GM19025 (cell line): ENCODE measurements around the gene EML4.

Source experiments
- ATAC-seq: cut with Tn5 transposase; IDR thresholded peaks from one replicate; pipeline ENCODE4 v1.9.1; 2021; ENCODE audit warnings: mild to moderate bottlenecking, low read depth, moderate library complexity; ENCODE audit not compliant: unreplicated experiment

Gene EML4

GRCh38 chr2:42135381-42136312 is 33.5 kb upstream of the EML4 start:
- ATAC-seq: no peak

GRCh38 chr2:42136782-42137124 is 32.4 kb upstream of the EML4 start:
- ATAC-seq: no peak

DNA sequence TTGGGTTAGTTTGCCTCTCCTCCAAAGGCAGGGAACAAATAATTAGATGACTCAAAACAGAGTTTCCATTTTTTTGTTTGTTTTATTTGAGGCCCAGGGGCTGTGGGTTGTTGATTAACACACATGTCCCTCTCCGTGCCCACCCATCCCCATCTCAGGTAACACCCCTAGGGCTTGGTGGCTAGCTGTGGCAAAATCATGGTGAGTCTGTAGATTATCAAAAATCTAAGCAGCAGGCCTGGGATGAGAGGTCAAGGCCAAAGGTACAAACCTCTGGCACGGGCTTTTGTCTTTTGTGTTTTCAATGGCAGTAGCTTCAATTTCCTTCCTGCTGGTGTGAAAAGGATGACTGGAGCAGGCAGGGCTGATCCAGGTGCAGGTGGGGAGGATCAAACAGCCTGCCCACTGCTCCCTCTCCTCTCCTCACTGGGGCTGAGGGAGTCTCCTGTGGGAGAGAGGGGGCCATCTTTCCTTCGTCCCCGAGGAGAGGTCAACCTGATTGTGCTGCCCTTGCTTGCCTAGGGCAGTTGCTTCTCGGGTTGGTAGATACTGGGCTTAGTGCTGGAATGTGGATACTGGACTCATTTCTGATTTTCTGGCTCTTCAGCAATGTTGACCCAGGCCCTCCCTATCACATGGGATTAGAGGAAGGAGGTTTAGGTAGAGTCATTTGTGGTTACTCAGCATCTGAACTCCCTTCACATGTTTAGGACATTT is 31.9 kb upstream of the EML4 start:
- ATAC-seq: no peak

DNA sequence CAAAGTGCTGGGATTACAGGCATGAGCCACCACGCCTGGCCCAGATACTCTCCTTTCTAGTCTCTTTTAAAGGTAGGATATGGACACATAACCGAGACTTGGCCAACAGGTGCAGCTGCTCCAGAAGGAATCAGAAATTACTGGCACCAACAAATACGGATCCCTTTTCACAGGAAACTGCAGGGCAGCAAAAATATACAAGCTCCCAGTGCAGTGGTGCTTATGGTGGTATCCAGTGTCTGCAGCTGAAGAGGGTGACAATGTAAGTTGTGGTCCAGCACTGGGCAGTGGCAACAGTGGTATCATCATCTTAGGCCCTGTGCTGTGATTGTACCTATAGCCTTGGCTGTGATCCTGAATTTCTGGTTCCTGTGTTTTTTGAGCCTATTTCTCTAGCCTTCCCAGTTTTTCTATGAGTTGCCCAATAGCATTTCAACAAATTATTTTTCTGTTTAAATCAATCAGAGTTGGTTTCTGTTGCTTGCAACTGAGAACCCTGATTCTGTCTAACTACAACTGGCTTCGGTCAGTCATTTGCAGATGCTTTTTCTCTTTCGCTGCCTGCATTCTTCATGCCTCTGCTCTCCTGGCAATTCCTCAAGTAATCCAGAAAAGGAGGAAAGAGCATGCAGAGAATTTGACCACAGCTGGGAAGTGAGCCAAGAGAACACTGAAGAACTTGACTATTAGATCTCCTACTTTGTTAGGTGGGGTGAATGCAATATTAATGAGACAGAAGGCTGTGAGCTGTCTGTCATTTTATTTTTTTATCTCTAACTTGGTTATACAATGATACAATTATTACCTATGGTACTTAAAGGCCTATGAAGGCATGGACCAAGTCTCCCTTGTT is 30.8 kb upstream of the EML4 start:
- no peak for ATAC-seq

DNA sequence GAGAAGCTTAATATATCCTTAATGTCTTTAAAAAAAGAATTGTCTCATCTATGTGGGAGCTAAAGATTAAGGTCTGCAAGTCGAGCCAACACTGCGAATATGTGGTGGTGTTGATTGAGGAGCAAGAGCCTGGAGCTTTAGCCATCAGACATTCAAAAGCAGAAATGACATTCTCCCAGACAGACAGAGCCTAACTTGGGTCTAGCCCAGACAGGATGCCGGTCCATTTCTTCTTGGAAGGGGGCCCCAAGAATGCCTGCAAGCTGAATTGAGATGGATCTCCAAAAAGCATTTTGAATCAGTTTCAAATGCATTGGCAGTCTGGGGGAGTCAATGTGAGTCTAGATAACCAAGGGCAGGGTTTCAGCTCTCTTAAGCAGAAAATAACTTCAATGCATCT is 30.1 kb upstream of the EML4 start:
- ATAC-seq: no peak

DNA sequence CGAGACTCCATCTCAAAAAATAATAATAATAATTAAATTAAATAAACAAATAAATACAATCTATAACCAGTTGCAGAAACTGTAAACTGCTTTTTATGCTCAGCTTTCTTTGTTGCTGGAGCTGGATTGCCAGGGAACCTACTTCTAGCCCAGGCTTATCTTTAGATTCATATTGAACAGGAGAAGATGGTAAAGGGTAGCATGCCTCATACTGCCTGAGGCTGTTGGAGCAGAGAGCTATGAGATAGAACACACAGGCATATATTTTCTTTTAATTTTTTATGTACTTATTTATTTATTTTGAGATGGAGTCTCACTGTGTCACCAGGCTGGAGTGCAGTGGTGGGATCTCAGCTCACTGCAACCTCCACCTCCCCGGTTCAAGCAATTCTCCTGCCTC is 28.7 kb upstream of the EML4 start:
- ATAC-seq: no peak

- no peak for ATAC-seq
These were observed 27.2 kb upstream of the EML4 start for GRCh38 chr2:42141687-42142546.

DNA sequence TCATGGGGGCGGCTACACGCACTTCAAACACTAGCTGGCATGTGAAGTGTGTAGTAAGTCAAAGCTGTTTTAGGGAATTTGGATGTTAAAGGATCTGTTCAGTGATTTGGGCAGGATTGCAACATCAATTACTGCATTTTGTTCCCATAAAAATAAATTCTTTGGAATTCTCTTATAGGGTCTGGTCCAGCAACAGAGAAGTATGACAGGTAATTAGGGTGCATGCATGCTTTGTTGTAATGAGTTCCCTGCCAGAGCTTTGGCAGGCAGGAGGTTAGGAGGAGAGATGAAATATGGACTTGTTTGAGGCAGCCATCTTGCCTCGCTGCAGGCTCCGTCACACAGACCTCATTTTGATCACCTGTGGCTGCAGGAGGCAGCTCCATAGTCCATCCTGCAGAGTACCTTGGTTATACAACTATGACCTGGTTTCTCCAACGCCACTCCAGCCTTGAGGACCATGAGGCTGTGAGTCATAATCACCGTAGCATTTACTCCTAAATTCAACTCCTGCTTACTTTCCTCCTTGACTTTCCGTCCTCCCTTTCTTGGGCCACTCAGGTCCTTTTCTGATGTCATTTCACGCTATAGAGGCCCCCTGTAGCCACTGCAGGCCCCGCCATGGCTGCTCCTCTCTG is 26.5 kb upstream of the EML4 start:
- no peak for ATAC-seq

DNA sequence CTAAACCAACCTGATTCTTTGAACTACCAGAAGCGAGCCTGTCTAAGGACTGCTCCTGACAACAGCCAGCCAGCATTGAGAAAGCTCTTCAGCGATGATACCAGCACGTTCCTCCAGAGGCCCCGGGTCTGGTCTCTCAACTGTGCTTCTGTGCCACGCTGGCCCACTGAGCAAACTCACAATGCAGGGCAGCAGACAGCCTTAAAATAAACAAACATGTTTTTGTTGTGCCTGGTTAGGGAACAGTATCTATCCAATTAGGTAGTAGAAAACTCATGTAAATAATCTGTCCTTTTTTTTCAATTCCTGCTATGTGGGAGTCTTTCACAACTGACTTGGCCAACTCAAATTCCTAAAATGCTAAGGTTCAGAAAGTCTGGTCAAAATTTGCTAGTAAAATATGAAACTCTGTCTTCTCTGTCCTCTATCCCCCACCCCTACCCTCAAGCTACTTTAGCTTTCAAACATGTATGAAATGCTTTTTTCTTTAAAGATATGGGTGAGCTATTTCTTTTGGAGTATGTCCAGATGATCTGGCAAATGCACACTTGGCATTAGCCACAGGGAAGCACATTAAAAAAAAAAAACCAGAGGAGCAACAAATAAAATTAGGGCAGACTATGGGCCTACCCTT is 21.4 kb upstream of the EML4 start:
- ATAC-seq: no peak

DNA sequence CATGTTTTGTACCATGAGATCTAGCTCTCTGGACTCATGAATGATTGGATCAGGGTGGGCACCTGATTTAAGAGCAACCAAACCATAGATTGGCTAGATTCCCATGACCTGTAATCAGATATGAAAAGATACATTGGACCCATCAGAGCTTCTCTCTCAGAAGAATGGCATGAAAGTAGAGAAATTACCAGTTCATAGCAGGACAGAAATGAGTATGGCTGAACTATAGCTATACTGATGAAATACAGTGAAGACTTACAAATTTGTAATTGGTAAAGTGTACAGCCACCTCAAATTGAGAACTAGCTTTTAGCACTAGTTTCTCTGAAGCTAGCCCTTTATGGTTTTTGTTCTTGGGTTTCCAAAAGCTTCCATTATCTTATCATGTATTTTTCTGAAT is 19.0 kb upstream of the EML4 start:
- no peak for ATAC-seq

- no peak for ATAC-seq
These were observed 15.1 kb upstream of the EML4 start for GRCh38 chr2:42153944-42154581.

DNA sequence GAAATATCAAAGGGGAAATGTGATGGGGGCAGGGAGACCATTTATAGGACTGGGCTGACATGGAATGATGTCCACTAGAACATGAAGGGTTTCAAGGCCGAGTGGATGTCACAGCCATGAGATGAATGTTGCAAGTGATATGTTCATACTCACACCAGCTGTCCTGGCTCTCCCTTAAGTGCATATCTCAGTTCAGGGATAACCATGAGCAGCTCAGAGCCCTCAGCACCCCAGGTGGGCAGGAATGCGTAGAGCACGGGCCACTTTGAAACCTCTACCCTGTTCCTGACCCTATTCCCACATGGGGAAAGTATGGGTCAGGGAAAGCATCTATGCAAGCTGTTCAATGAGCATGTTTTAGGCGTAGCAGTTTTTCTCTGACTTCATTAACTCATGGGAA is 12.4 kb upstream of the EML4 start:
- ATAC-seq: no peak

DNA sequence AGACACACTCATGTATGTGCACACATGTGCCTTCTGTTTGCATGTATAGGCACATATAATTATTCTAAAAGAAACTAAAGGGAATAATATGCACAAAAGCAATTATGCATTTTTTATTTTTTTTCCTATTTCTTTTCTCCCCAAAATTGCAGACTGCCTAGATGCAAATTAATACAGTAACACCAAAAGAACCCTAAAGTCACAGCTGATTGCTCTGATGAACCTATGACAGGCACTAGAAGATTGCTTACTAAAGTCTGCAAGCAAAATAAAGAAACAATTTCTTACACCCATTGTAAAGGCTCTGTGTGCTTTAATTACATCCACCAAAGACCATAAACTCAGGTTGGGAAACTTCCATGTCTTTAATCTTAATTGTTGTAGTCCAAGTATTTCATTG is 7.7 kb upstream of the EML4 start:
- ATAC-seq: no peak

DNA sequence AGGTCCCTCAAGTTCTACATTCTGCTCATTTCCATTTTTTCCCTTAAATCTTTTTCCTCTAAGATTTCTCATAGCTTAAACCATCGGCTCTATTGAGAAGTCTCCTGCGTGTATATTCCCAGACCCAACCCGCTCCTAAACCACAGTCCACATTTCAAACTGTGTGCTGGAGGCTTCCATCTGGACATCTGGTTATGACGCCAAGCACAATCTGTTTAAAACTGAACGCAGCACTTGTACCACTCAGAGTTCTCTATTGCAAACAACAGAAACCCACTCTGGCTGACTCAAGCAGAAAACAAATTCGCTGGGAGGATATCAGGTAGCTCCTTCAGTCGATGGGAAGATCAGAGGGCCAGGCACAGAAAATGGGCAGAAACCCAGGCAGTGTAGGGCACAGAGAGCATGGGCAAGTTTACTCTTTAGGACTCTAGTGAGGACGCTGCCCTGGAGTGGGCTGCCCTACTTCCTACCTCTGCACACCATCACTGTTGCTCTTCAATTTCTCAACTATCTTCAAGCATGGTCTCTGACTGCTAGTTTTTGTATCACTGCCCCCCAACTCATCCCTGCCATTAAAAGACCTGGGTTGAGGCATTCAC is 5.6 kb upstream of the EML4 start:
- ATAC-seq: no peak

DNA sequence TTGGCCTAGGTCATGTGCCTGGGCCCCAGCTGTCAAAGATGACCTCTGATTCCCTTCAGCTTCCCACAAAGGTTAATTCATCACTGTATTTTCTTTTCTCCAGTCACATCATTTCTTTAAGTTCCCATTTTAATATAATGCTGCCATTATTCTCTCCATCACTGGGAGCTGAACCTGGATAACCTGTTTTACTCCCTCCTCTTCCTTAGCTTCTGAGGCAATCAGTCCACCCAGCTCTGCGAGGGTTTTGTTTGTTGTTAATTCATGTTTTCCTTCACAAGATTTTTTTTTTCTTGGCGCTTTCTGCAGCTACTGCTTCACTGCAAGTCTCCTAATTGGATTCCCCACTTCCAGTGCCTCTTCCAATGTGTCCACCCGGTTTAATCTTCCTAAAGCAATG is 5.1 kb upstream of the EML4 start:
- ATAC-seq: no peak

- no peak for ATAC-seq
These were observed 4.2 kb upstream of the EML4 start for GRCh38 chr2:42164971-42165370.

DNA sequence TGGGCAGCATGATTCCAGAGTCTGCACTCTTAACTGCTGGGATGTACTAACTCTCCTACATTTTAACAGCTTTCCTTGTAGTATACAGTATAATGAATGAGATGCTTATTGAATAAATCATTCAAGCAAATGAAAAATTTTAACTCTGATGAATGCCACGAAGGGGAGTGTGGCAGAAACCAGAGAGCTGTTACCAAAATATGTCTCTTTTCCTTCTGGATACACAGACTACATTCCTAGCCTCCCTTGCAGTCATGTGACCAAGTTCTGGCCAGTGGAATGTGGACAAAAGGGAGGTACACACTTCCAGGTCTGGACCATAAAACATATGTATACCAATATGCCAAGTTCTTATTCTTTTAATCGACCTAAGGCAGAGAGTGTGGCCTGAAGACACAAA is 1.7 kb upstream of the EML4 start:
- ATAC-seq: no peak

DNA sequence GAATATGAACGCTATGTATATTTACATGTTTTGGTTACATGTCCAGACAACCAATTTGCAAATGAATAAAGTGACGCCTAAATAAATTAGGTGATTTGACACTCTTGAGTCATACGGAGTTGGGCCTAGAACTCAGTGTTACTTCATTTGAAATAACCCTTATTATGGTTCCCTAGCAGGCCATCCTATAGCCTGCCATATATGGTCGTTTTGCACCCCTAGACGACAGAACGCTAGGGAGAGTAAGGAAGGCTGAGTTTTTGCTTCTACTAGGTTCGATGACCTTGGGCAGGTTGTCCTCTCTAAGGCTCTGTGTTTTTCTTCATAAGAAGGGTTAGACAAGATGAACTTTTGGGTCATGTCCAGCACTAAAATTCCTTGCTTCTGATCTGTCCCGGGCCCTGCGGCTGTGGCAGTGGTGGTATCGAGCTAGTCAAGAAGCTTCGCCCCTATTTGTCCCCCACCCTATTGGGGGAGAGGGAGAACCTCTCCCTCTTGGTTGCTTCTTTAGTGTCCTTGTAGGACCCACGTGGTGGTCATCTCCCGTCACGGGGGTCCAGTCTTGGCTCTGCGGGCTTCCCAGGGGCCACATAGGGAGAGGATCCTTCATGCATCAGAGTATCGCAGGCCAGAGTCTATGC is 574 bp upstream of the EML4 start:
- no peak for ATAC-seq
